Activated CD4-positive, CD25-positive, alpha-beta regulatory T cell treated with anti-CD3 and anti-CD28 coated beads, Interleukin-2, amount 50 U/mL, for 16 hours (primary cell): ENCODE results near the gene HOXD3.

ENCODE experiments used
- DNase-seq: peaks from one replicate; pipeline ENCODE4 v3.0.0-alpha.2; 2020; ENCODE audit warnings: low read depth, low spot score

Gene HOXD3

GRCh38 chr2:176162911-176163671 lies 6.0 kb downstream of the HOXD3 start:
- DNase-seq: no peak

- no peak for DNase-seq
Observed at GRCh38 chr2:176163672-176164056, 6.6 kb downstream of the HOXD3 start.

GRCh38 chr2:176164201-176164600 lies 7.1 kb downstream of the HOXD3 start:
- no peak for DNase-seq

- no peak for DNase-seq
Observed at GRCh38 chr2:176164611-176165369, 7.7 kb downstream of the HOXD3 start.

GRCh38 chr2:176165370-176166050 lies 8.4 kb downstream of the HOXD3 start:
- DNase-seq: no peak

GRCh38 chr2:176166272-176166671 lies 9.2 kb downstream of the HOXD3 start:
- DNase-seq: no peak

- DNase-seq: no peak
Observed at GRCh38 chr2:176167398-176167797, 10.3 kb downstream of the HOXD3 start.

- DNase-seq: no peak
Observed at GRCh38 chr2:176169181-176169580, 12.1 kb downstream of the HOXD3 start.

GRCh38 chr2:176169711-176170110 lies 12.6 kb downstream of the HOXD3 start:
- DNase-seq: no peak

- no peak for DNase-seq
Observed at GRCh38 chr2:176170602-176171305, 13.6 kb downstream of the HOXD3 start.

GRCh38 chr2:176171351-176172006 lies 14.4 kb downstream of the HOXD3 start:
- DNase-seq: no peak

- DNase-seq: no peak
Observed at GRCh38 chr2:176172007-176172894, 15.1 kb downstream of the HOXD3 start.

- DNase-seq: no peak
Observed at GRCh38 chr2:176172895-176173566, 15.9 kb downstream of the HOXD3 start.

- no peak for DNase-seq
Observed at GRCh38 chr2:176173567-176174381, 16.7 kb downstream of the HOXD3 start.

- no peak for DNase-seq
Observed at GRCh38 chr2:176174382-176174823, 17.3 kb downstream of the HOXD3 start.

- DNase-seq: no peak
Observed at GRCh38 chr2:176174824-176175708, 18.0 kb downstream of the HOXD3 start.

- no peak for DNase-seq
Observed at GRCh38 chr2:176175709-176176607, 18.9 kb downstream of the HOXD3 start.
